ENCODE results near the gene RCC1. TPM values are rescaled to one million over a fixed set of nuclear protein-coding genes. Genes with fewer than 3 reads are reported as not detected.
"Not testable (repeated sequence)": the region's sequence is repeated elsewhere in the genome, so short reads cannot be mapped to it uniquely, and the experiment has no call there.

The RCC1 gene
- total RNA-seq, 4 donors from 2014 or later: 13.0 to 87.9 (median 36.3) TPM

GRCh38 chr1:28519946-28520725 is 14.3 kb downstream of the RCC1 start:
- no peak for TF ChIP-seq CTCF (IDR thresholded peaks at IDR 0.05)
- TF ChIP-seq POLR2AphosphoS5 (IDR thresholded peaks at IDR 0.05): no peak
- TF ChIP-seq POLR2A (IDR thresholded peaks at IDR 0.05): no peak
- no peak for TF ChIP-seq EP300 (IDR thresholded peaks at IDR 0.05; ENCODE audit: low read depth)
- H3K9me3 ChIP-seq: no peaks in the 10 kb centered on the region
- WGBS, 2 donors (ENCODE audit: low coverage in 1 of 2): 83 to 94% methylated on average over 6 to 10 of the region's 10 CpGs
- no peaks in the 10 kb centered on the region for H3K27me3 ChIP-seq
- intact Hi-C loops (cut with DNase I; ENCODE audit: low total_unique reads): loop anchor here (1.0 to 10.0 kb wide), 2 partner anchors 40 to 85 kb away; no protein-coding TSS in a partner anchor
- no peak for DNase-seq
- H3K4me1 ChIP-seq: peaks cover 6 to 16% (median 11%) of the 10 kb centered on the region in 4 donors
- no peaks in the 10 kb centered on the region for H3K36me3 ChIP-seq
- H3K4me3 ChIP-seq: no peak overlapping the region
- in situ Hi-C loops (cut with MboI; ENCODE audit: low pct_ligation_motif_present in 1 of 4, low pct_unique_long_range_greater_than_20kb in 1 of 4, low sequenced_read_pairs in 3 of 4): loop anchor here in 3 of 4 donors (5.0 to 25.0 kb wide), 5 partner anchors 82 to 367 kb away; partner anchors contain the start of genes ATP5IF1 (in 1 of the 3) and DNAJC8 (in 1 of the 3)
- no peak overlapping the region for H3K27ac ChIP-seq

GRCh38 chr1:28520796-28521195 is 15.0 kb downstream of the RCC1 start:
- not testable (repeated sequence) for H3K27me3 ChIP-seq, H3K36me3 ChIP-seq, H3K27ac ChIP-seq, H3K9me3 ChIP-seq, H3K4me3 ChIP-seq, DNase-seq
- intact Hi-C loops (cut with DNase I; ENCODE audit: low total_unique reads) (loop anchor here (1.0 kb wide), 1 partner anchor 40 kb away; no protein-coding TSS in a partner anchor), in situ Hi-C loops (cut with MboI; ENCODE audit: low pct_ligation_motif_present in 1 of 4, low pct_unique_long_range_greater_than_20kb in 1 of 4, low sequenced_read_pairs in 3 of 4) (loop anchor here in 3 of 4 donors (25.0 kb wide), 3 partner anchors 92 to 367 kb away; partner anchors contain the start of genes ATP5IF1 (in 1 of the 3) and DNAJC8 (in 1 of the 3))
- H3K4me1 ChIP-seq: peaks cover 6 to 16% (median 11%) of the 10 kb centered on the region in 4 donors
- WGBS, 2 donors (ENCODE audit: low coverage in 1 of 2): 94% methylated on average over 3 to 12 of the region's 12 CpGs

GRCh38 chr1:28521502-28522164 is 15.8 kb downstream of the RCC1 start:
- 83 to 88% methylated on average over 3 to 6 of the region's 6 CpGs for WGBS, 2 donors (ENCODE audit: low coverage in 1 of 2)
- peaks cover 6 to 16% (median 11%) of the 10 kb centered on the region in 4 donors for H3K4me1 ChIP-seq
- H3K36me3 ChIP-seq: no peaks in the 10 kb centered on the region
- no peak for DNase-seq
- TF ChIP-seq POLR2AphosphoS5 (IDR thresholded peaks at IDR 0.05): no peak
- no peak for TF ChIP-seq EP300 (IDR thresholded peaks at IDR 0.05; ENCODE audit: low read depth)
- TF ChIP-seq POLR2A (IDR thresholded peaks at IDR 0.05): no peak
- TF ChIP-seq CTCF (IDR thresholded peaks at IDR 0.05): no peak
- H3K4me3 ChIP-seq: no peak overlapping the region
- in situ Hi-C loops (cut with MboI; ENCODE audit: low pct_ligation_motif_present in 1 of 4, low pct_unique_long_range_greater_than_20kb in 1 of 4, low sequenced_read_pairs in 3 of 4): loop anchor here in 3 of 4 donors (25.0 kb wide), 3 partner anchors 91 to 366 kb away; partner anchors contain the start of genes ATP5IF1 (in 1 of the 3) and DNAJC8 (in 1 of the 3)
- intact Hi-C loops (cut with DNase I; ENCODE audit: low total_unique reads): no loop called here
- H3K27me3 ChIP-seq: no peaks in the 10 kb centered on the region
- H3K27ac ChIP-seq: no peak overlapping the region
- H3K9me3 ChIP-seq: no peaks in the 10 kb centered on the region

- DNase-seq; H3K36me3 ChIP-seq; H3K4me3 ChIP-seq; intact Hi-C loops (cut with DNase I; ENCODE audit: low total_unique reads); H3K27ac ChIP-seq; H3K9me3 ChIP-seq; H3K27me3 ChIP-seq: not testable (repeated sequence)
- H3K4me1 ChIP-seq: peaks cover 6 to 13% (median 11%) of the 10 kb centered on the region in 4 donors
- in situ Hi-C loops (cut with MboI; ENCODE audit: low pct_ligation_motif_present in 1 of 4, low pct_unique_long_range_greater_than_20kb in 1 of 4, low sequenced_read_pairs in 3 of 4): loop anchor here in 3 of 4 donors (25.0 kb wide), 3 partner anchors 90 to 365 kb away; partner anchors contain the start of genes ATP5IF1 (in 1 of the 3) and DNAJC8 (in 1 of the 3)
- WGBS, 2 donors (ENCODE audit: low coverage in 1 of 2): 95 to 100% methylated on average over 5 to 9 of the region's 9 CpGs
Measured at GRCh38 chr1:28522537-28522936, 16.7 kb downstream of the RCC1 start.

GRCh38 chr1:28525002-28525642 is 19.3 kb downstream of the RCC1 start:
- H3K4me3 ChIP-seq; in situ Hi-C loops (cut with MboI; ENCODE audit: low pct_ligation_motif_present in 1 of 4, low pct_unique_long_range_greater_than_20kb in 1 of 4, low sequenced_read_pairs in 3 of 4); DNase-seq; intact Hi-C loops (cut with DNase I; ENCODE audit: low total_unique reads); H3K4me1 ChIP-seq; H3K36me3 ChIP-seq; H3K27ac ChIP-seq; H3K9me3 ChIP-seq; H3K27me3 ChIP-seq: not testable (repeated sequence)
- 83 to 84% methylated on average over 8 to 10 of the region's 10 CpGs for WGBS, 2 donors (ENCODE audit: low coverage in 1 of 2)
